Panc1 (cell line): Measurements from ENCODE around the gene CELA2B.

ENCODE experiments used
- POLR2AphosphoS5 ChIP-seq: IDR thresholded peaks from 2 replicates; pipeline ENCODE4 v1.6.1; 2012; ENCODE audit warnings: mild to moderate bottlenecking, low read depth, low read length, moderate library complexity
- SIN3A ChIP-seq: IDR thresholded peaks from 2 replicates; pipeline ENCODE4 v1.6.1; 2012; ENCODE audit warnings: low read depth, mild to moderate bottlenecking, low read length, moderate library complexity, borderline replicate concordance; ENCODE audit not compliant: insufficient read depth
- TCF7L2 ChIP-seq: IDR thresholded peaks from 2 replicates; pipeline ENCODE4 v1.6.1; 2011; ENCODE audit warnings: mild to moderate bottlenecking, low read depth, low read length, inconsistent platforms
- TF ChIP-seq, protein P1 (sequence below): fragments of 450-650 bp; IDR thresholded peaks from 2 replicates; pipeline ENCODE4 v1.5.1; 2017; ENCODE audit warnings: mild to moderate bottlenecking
- TF ChIP-seq, protein P2 (sequence below), 2 experiments: IDR thresholded peaks; 2 replicates each; pipeline ENCODE4 v1.6.1; 2011 to 2012; ENCODE audit warnings: low read depth in 2 of 2, control low read depth in 1 of 2, low read length in 1 of 2, mild to moderate bottlenecking in 1 of 2, moderate library complexity in 1 of 2; ENCODE audit not compliant: insufficient read depth in 1 of 2

DNA sequence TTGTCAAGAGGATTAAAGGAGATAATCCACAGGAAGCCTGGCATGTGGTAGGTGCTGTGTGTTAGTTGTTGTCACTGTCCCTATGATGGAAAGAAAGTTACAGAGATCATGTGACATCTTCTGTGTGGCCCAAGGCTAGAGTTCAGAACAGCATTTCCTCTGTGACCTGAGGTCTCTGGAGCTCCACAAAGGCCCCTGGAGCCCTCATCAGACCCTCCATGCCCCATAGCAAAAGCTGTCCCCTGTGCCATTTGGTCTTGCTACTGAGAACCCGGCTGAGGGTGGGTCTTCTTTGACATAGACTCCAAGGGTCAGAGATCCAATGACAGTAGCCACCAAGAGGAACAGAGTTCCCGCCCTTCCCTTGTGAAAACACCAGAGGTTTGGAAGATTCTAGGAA is 8.1 kb downstream of the CELA2B start:
- TF ChIP-seq, protein P1, sequence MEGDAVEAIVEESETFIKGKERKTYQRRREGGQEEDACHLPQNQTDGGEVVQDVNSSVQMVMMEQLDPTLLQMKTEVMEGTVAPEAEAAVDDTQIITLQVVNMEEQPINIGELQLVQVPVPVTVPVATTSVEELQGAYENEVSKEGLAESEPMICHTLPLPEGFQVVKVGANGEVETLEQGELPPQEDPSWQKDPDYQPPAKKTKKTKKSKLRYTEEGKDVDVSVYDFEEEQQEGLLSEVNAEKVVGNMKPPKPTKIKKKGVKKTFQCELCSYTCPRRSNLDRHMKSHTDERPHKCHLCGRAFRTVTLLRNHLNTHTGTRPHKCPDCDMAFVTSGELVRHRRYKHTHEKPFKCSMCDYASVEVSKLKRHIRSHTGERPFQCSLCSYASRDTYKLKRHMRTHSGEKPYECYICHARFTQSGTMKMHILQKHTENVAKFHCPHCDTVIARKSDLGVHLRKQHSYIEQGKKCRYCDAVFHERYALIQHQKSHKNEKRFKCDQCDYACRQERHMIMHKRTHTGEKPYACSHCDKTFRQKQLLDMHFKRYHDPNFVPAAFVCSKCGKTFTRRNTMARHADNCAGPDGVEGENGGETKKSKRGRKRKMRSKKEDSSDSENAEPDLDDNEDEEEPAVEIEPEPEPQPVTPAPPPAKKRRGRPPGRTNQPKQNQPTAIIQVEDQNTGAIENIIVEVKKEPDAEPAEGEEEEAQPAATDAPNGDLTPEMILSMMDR: no peak
- TF ChIP-seq TCF7L2 (no peak), POLR2AphosphoS5 (no peak), SIN3A (no peak)
- TF ChIP-seq, protein P2, sequence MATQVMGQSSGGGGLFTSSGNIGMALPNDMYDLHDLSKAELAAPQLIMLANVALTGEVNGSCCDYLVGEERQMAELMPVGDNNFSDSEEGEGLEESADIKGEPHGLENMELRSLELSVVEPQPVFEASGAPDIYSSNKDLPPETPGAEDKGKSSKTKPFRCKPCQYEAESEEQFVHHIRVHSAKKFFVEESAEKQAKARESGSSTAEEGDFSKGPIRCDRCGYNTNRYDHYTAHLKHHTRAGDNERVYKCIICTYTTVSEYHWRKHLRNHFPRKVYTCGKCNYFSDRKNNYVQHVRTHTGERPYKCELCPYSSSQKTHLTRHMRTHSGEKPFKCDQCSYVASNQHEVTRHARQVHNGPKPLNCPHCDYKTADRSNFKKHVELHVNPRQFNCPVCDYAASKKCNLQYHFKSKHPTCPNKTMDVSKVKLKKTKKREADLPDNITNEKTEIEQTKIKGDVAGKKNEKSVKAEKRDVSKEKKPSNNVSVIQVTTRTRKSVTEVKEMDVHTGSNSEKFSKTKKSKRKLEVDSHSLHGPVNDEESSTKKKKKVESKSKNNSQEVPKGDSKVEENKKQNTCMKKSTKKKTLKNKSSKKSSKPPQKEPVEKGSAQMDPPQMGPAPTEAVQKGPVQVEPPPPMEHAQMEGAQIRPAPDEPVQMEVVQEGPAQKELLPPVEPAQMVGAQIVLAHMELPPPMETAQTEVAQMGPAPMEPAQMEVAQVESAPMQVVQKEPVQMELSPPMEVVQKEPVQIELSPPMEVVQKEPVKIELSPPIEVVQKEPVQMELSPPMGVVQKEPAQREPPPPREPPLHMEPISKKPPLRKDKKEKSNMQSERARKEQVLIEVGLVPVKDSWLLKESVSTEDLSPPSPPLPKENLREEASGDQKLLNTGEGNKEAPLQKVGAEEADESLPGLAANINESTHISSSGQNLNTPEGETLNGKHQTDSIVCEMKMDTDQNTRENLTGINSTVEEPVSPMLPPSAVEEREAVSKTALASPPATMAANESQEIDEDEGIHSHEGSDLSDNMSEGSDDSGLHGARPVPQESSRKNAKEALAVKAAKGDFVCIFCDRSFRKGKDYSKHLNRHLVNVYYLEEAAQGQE (IDR thresholded peaks at IDR 0.05; ENCODE audit: insufficient read depth in 1 of 2, low read depth in 2 of 2, low read length in 1 of 2): no peak
